Measurements from ENCODE around the gene KLF8. TPM values are rescaled to one million over a fixed set of nuclear protein-coding genes. Genes with fewer than 3 reads are reported as not detected.

Gene KLF8
- total RNA-seq, 1 experiment from 2014 or later, result 0.57 TPM

GRCh38 chrX:56278692-56279091 is 46.5 kb downstream of the KLF8 start:
- CTCF ChIA-PET, result no interaction called here

GRCh38 chrX:56279863-56280262 is 47.7 kb downstream of the KLF8 start:
- H3K4me3 Mint-ChIP-seq (ENCODE audit: unreplicated experiment), result no peak overlapping the region
- H3K9me3 Mint-ChIP-seq (ENCODE audit: unreplicated experiment), result no peaks in the 10 kb centered on the region
- Histone ChIP-seq H3K36me3 (ENCODE audit: control insufficient read depth, insufficient read depth, low read length) (no peaks in the 10 kb centered on the region), H3K27me3 (replicated peaks; ENCODE audit: control insufficient read depth, insufficient read depth, low read length) (no peaks in the 10 kb centered on the region), H3K9me3 (no peaks in the 10 kb centered on the region), H3K4me1 (no peaks in the 10 kb centered on the region), H3K4me3 (ENCODE audit: low read depth, low read length) (no peak overlapping the region)
- no TSS peak for BruUV-seq (replicated peaks)
- CTCF ChIA-PET, result no interaction called here
- POLR2A ChIA-PET, result no interaction called here
- no peaks in the 10 kb centered on the region for H3K36me3 Mint-ChIP-seq (ENCODE audit: insufficient read depth, unreplicated experiment)
- DNase-seq, result no peak
- no peak for TF ChIP-seq CTCF (IDR thresholded peaks at IDR 0.05; ENCODE audit: insufficient read depth in 1 of 2, low read depth in 1 of 2, low read length in 1 of 2, severe bottlenecking in 1 of 2, unreplicated experiment in 1 of 2)
- H3K27me3 Mint-ChIP-seq (ENCODE audit: insufficient read depth, unreplicated experiment), result no peaks in the 10 kb centered on the region
- no peaks in the 10 kb centered on the region for H3K4me1 Mint-ChIP-seq (ENCODE audit: low read depth, unreplicated experiment)
- intact Hi-C loops (cut with micrococcal nuclease; ENCODE audit: unreplicated experiment), result loop anchor here (5.0 kb wide), 1 partner anchor 697 kb away; no protein-coding TSS in a partner anchor
- no peak overlapping the region for H3K27ac Mint-ChIP-seq (ENCODE audit: unreplicated experiment)

More at GRCh38 chrX:56278692-56279091, 46.5 kb downstream of the KLF8 start:
- TF ChIP-seq CTCF (IDR thresholded peaks at IDR 0.05; ENCODE audit: insufficient read depth in 1 of 2, low read depth in 1 of 2, low read length in 1 of 2, severe bottlenecking in 1 of 2, unreplicated experiment in 1 of 2), result no peak
- Histone ChIP-seq H3K27me3 (replicated peaks; ENCODE audit: control insufficient read depth, insufficient read depth, low read length) (no peaks in the 10 kb centered on the region), H3K4me3 (ENCODE audit: low read depth, low read length) (no peak overlapping the region), H3K9me3 (no peaks in the 10 kb centered on the region), H3K4me1 (no peaks in the 10 kb centered on the region), H3K36me3 (ENCODE audit: control insufficient read depth, insufficient read depth, low read length) (no peaks in the 10 kb centered on the region)
- no TSS peak for BruUV-seq (replicated peaks)
- POLR2A ChIA-PET, result no interaction called here
- Mint-ChIP-seq H3K4me1 (ENCODE audit: low read depth, unreplicated experiment) (no peaks in the 10 kb centered on the region), H3K9me3 (ENCODE audit: unreplicated experiment) (no peaks in the 10 kb centered on the region), H3K27me3 (ENCODE audit: insufficient read depth, unreplicated experiment) (no peaks in the 10 kb centered on the region), H3K27ac (ENCODE audit: unreplicated experiment) (no peak overlapping the region), H3K4me3 (ENCODE audit: unreplicated experiment) (no peak overlapping the region), H3K36me3 (ENCODE audit: insufficient read depth, unreplicated experiment) (no peaks in the 10 kb centered on the region)
- DNase-seq, result no peak
- intact Hi-C loops (cut with micrococcal nuclease; ENCODE audit: unreplicated experiment), result no loop called here

- Histone ChIP-seq H3K4me1 (no peaks in the 10 kb centered on the region), H3K27me3 (replicated peaks; ENCODE audit: control insufficient read depth, insufficient read depth, low read length) (no peaks in the 10 kb centered on the region), H3K36me3 (ENCODE audit: control insufficient read depth, insufficient read depth, low read length) (no peaks in the 10 kb centered on the region), H3K4me3 (ENCODE audit: low read depth, low read length) (no peak overlapping the region), H3K9me3 (no peaks in the 10 kb centered on the region)
- Mint-ChIP-seq H3K27ac (ENCODE audit: unreplicated experiment) (no peak overlapping the region), H3K27me3 (ENCODE audit: insufficient read depth, unreplicated experiment) (no peaks in the 10 kb centered on the region), H3K4me1 (ENCODE audit: low read depth, unreplicated experiment) (no peaks in the 10 kb centered on the region), H3K36me3 (ENCODE audit: insufficient read depth, unreplicated experiment) (no peaks in the 10 kb centered on the region), H3K4me3 (ENCODE audit: unreplicated experiment) (no peak overlapping the region), H3K9me3 (ENCODE audit: unreplicated experiment) (no peaks in the 10 kb centered on the region)
- intact Hi-C loops (cut with micrococcal nuclease; ENCODE audit: unreplicated experiment), result loop anchor here (1.0 to 5.0 kb wide), 3 partner anchors 445 to 696 kb away; no protein-coding TSS in a partner anchor
- TF ChIP-seq CTCF (IDR thresholded peaks at IDR 0.05; ENCODE audit: insufficient read depth in 1 of 2, low read depth in 1 of 2, low read length in 1 of 2, severe bottlenecking in 1 of 2, unreplicated experiment in 1 of 2), result peak; percentile 19 to 28
- BruUV-seq (replicated peaks), result no TSS peak
- peak in 1 of 2 experiments; percentile 9 for DNase-seq
- ChIA-PET POLR2A (no interaction called here), CTCF (interaction anchor here (0.9 to 1.1 kb wide), 4 partner anchors 199 to 714 kb away, joined by 3 to 7 read pairs (median 3); partner anchors contain the start of gene SPIN3)
Observed at GRCh38 chrX:56281789-56282188, 49.6 kb downstream of the KLF8 start.

All from Caco-2 (cell line).